Gastrocnemius medialis (tissue), 4 donors: ENCODE data around the gene GTF2I. TPM values are rescaled to one million over a fixed set of nuclear protein-coding genes. Genes with fewer than 3 reads are reported as not detected.

ENCODE experiments used
- ATAC-seq, 2 donors: fragments of 150-250 bp; one replicate each; pipeline ENCODE4 v1.9.1; 2016
- DNase-seq, 2 donors: peaks; one replicate each; pipeline ENCODE4 v3.0.0-alpha.2; 2019
- H3K27ac ChIP-seq, 4 donors: fragments of 200-600 bp; sonication (generic); 1 replicate in 1 of 4; 2 replicates in 3 of 4; pipeline ENCODE4 v1.5.1; 2016 to 2018; ENCODE audit warnings: mild to moderate bottlenecking in 2 of 4, moderate library complexity in 1 of 4
- H3K27me3 ChIP-seq, 3 donors: fragments of 200-600 bp; sonication (generic) in 2 of 3; 1 replicate in 1 of 3; 2 replicates in 2 of 3; pipeline versions ENCODE4 v1.5.1 to v1.6.0; 2016 to 2019; ENCODE audit warnings: mild to moderate bottlenecking in 1 of 3, moderate library complexity in 1 of 3
- H3K36me3 ChIP-seq, 2 donors: fragments of 200-600 bp; sonication (generic) in 1 of 2; one replicate each; pipeline ENCODE4 v1.5.1; 2017 to 2018
- H3K4me1 ChIP-seq, 2 donors: fragments of 200-600 bp; sonication (generic) in 1 of 2; one replicate each; pipeline ENCODE4 v1.5.1; 2016 to 2017; ENCODE audit warnings: mild to moderate bottlenecking in 2 of 2
- H3K4me3 ChIP-seq, 4 donors: fragments of 200-600 bp; sonication (generic) in 3 of 4; 1 replicate in 1 of 4; 2 replicates in 3 of 4; pipeline ENCODE4 v1.5.1; 2016 to 2019; ENCODE audit warnings: mild to moderate bottlenecking in 2 of 4
- H3K9me3 ChIP-seq, 3 donors: fragments of 200-600 bp; sonication (generic) in 2 of 3; 1 replicate in 1 of 3; 2 replicates in 2 of 3; pipeline ENCODE4 v1.5.1; 2016 to 2019
- POLR2A ChIP-seq, 2 donors: fragments of 450-650 bp; IDR thresholded peaks; one replicate each; pipeline ENCODE4 v1.6.1; 2017; ENCODE audit warnings: antibody characterized with exemption in 2 of 2, mild to moderate bottlenecking in 2 of 2, moderate library complexity in 2 of 2
- in situ Hi-C, 4 donors: fragments of 200-750 bp; cut with MboI; loops; one replicate each; pipeline versions ENCODE4 v1.15.0 to v1.8.0; 2017; ENCODE audit warnings: low sequenced_read_pairs in 4 of 4
- intact Hi-C: fragments of 100-400 bp; cut with DNase I; formaldehyde crosslinking; loops from one replicate; pipeline ENCODE4 v1.15.1; 2023; ENCODE audit warnings: low total_unique reads
- total RNA-seq, 4 donors: library from RNA; depleted of rRNA; stranded (reverse); fragments of >200 nt; gene quantifications; one replicate each; pipeline versions ENCODE4 v1.1.0 to v1.2.3, GENCODE V29; 2016
- TF ChIP-seq, protein P1 (sequence below), 5 experiments: fragments of 450-650 bp in 3 of 5; fragments of 200-600 bp in 2 of 5; sonication (generic) in 2 of 5; IDR thresholded peaks in 4 of 5; conservative IDR thresholded peaks in 1 of 5; 1 replicate in 4 of 5; 2 replicates in 1 of 5; pipeline ENCODE4 v1.5.1; 2016 to 2019; ENCODE audit warnings: antibody characterized with exemption in 5 of 5, mild to moderate bottlenecking in 3 of 5, moderate library complexity in 3 of 5

GTF2I gene
- total RNA-seq, 4 donors from 2014 or later: 50.8 to 125 (median 104) TPM

DNA sequence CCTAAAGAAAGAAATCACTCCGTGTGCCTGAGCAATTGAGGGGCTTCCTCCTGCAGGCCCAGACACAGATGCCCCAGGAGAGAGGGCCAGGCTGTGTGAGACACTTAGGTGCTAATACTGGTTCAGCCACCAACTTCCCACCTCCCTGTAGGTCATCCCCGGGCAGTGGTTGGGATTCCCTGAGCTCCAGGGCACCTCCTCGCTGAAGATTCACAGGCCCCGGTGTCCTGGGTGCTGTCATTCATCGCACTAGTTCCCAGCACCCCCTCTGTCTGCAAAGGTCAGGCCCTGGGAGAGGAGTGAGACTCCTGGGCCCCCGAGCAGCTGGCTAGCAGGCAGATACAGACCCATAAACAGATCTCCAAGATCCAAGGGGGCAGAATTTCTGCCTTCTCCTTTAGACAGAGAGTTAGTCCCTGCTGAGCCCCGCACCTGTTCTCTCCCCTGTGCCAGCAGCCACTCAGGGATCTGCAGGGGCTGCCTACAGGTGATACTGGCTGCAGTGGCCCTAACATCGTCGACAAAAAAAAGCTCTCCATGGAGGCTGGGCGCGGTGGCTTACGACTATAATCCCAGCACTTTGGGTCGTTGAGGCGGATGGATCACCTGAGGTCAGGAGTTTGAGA, 38.2 kb upstream of the GTF2I start:
- Histone ChIP-seq H3K36me3 (no peaks in the 10 kb centered on the region), H3K4me3 (no peak overlapping the region), H3K4me1 (peaks cover 3 to 15% of the 10 kb centered on the region in 2 donors), H3K27me3 (no peaks in the 10 kb centered on the region), H3K9me3 (no peaks in the 10 kb centered on the region), H3K27ac (peak overlapping the region in 3 of 4 donors; percentile 26 to 57 (median 41))
- in situ Hi-C loops (loop anchor here in 1 of 4 donors (25.0 kb wide), 1 partner anchor 93 kb away; no protein-coding TSS in a partner anchor), intact Hi-C loops (loop anchor here (5.0 kb wide), 1 partner anchor 53 kb away; no protein-coding TSS in a partner anchor)
- DNase-seq (no peak), ATAC-seq (no peak)
- TF ChIP-seq, protein P1, sequence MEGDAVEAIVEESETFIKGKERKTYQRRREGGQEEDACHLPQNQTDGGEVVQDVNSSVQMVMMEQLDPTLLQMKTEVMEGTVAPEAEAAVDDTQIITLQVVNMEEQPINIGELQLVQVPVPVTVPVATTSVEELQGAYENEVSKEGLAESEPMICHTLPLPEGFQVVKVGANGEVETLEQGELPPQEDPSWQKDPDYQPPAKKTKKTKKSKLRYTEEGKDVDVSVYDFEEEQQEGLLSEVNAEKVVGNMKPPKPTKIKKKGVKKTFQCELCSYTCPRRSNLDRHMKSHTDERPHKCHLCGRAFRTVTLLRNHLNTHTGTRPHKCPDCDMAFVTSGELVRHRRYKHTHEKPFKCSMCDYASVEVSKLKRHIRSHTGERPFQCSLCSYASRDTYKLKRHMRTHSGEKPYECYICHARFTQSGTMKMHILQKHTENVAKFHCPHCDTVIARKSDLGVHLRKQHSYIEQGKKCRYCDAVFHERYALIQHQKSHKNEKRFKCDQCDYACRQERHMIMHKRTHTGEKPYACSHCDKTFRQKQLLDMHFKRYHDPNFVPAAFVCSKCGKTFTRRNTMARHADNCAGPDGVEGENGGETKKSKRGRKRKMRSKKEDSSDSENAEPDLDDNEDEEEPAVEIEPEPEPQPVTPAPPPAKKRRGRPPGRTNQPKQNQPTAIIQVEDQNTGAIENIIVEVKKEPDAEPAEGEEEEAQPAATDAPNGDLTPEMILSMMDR (IDR thresholded peaks at IDR 0.05 in 4 of 5, conservative IDR thresholded peaks at IDR 0.05 in 1 of 5): no peak
- no peak for TF ChIP-seq POLR2A (IDR thresholded peaks at IDR 0.05)

DNA sequence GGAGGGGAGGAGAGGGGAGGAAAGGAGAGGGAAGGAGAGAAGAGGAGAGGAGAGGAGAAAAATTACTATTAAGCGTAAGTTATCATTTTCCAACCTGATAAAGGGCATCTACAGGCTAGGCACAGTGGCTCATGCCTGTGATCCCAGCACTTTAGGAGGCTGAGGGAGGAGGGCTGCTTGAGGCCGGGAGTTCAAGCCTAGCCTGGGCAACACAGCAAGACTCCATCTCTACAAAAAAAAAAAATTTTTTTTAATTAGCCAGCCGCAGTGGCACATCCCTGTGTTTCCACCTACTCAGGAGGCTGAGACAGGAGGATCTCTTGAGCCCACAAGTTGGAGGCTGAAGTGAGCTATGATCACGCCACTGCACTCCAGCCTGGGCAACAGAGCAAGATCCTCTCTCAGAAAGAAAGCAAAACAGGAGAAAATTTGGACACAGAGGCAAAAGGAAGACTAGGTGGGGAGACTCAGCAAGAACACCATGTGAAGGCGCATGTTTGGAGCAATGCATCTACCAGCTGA, 35.2 kb upstream of the GTF2I start:
- in situ Hi-C loops: loop anchor here in 1 of 4 donors (25.0 kb wide), 1 partner anchor 90 kb away; no protein-coding TSS in a partner anchor
- DNase-seq (no peak), ATAC-seq (no peak)
- Histone ChIP-seq H3K27ac (no peak overlapping the region), H3K27me3 (no peaks in the 10 kb centered on the region), H3K36me3 (no peaks in the 10 kb centered on the region), H3K4me1 (peaks cover under 1 to 7% of the 10 kb centered on the region in 2 donors), H3K4me3 (no peak overlapping the region), H3K9me3 (no peaks in the 10 kb centered on the region)
- intact Hi-C loops: no loop called here
- TF ChIP-seq POLR2A (IDR thresholded peaks at IDR 0.05): no peak
- TF ChIP-seq, protein P1 (IDR thresholded peaks at IDR 0.05 in 4 of 5, conservative IDR thresholded peaks at IDR 0.05 in 1 of 5): no peak

DNA sequence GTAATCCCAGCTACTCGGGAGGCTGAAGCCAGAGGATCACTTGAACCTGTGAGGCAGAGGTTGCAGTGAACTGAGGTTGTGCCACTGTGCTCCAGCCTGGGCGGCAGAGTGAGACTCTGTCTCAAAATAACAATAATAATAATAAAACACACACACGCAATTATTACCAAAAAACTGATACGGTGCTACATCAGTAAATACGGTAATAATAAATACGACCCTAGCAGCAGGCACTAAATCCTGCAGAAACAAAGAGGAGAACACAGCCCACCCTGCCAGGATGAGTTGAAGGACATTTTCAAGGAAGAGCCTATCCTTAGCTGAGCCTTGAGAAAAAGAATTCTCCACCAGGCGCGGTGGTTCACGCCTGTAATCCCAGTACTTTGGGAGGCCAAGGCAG, 34.4 kb upstream of the GTF2I start:
- H3K9me3 ChIP-seq: no peaks in the 10 kb centered on the region
- no peaks in the 10 kb centered on the region for H3K27me3 ChIP-seq
- in situ Hi-C loops (loop anchor here in 1 of 4 donors (25.0 kb wide), 1 partner anchor 89 kb away; no protein-coding TSS in a partner anchor), intact Hi-C loops (no loop called here)
- no peaks in the 10 kb centered on the region for H3K36me3 ChIP-seq
- peaks cover 9% of the 10 kb centered on the region in 2 donors for H3K4me1 ChIP-seq
- DNase-seq (no peak), ATAC-seq (no peak)
- TF ChIP-seq, protein P1 (IDR thresholded peaks at IDR 0.05 in 4 of 5, conservative IDR thresholded peaks at IDR 0.05 in 1 of 5): no peak
- TF ChIP-seq POLR2A (IDR thresholded peaks at IDR 0.05): no peak
- H3K27ac ChIP-seq: no peak overlapping the region
- H3K4me3 ChIP-seq: no peak overlapping the region

DNA sequence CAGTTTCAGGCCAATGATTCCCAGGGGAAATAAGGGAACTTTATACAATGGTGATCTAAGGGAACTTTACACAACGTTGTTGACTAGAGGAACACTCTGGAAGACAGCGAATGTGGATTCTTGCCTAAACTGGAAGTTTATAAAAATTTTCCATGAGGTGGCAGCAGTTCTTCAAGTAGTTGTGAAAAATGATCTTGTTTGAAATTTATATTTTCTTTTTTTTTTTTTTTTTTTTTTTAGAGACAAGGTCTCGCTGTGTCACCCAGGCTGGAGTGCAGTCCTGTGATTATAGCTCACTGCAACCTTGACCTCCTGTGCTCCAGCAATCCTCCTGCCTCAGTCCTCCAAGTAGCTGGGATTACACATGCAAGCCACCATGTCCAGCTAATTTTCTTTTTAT, 32.1 kb upstream of the GTF2I start:
- DNase-seq: no peak
- H3K4me3 ChIP-seq: no peak overlapping the region
- no peaks in the 10 kb centered on the region for H3K36me3 ChIP-seq
- no peaks in the 10 kb centered on the region for H3K27me3 ChIP-seq
- H3K27ac ChIP-seq: no peak overlapping the region
- H3K4me1 ChIP-seq: peaks cover 14 to 15% of the 10 kb centered on the region in 2 donors
- no peak for TF ChIP-seq POLR2A (IDR thresholded peaks at IDR 0.05)
- TF ChIP-seq, protein P1 (IDR thresholded peaks at IDR 0.05 in 4 of 5, conservative IDR thresholded peaks at IDR 0.05 in 1 of 5): peak in 1 of 5 experiments; percentile 9
- intact Hi-C loops: no loop called here
- in situ Hi-C loops: no loop called here
- H3K9me3 ChIP-seq: no peaks in the 10 kb centered on the region
- peak in 1 of 2 donors; percentile 27 for ATAC-seq
